Tibial artery (tissue), 4 donors: Measurements from ENCODE around the gene CDK12.
"Not testable (repeated sequence)": the region's sequence is repeated elsewhere in the genome, so short reads cannot be mapped to it uniquely, and the experiment has no call there.

Experiments used
- DNase-seq, 2 donors: peaks; one replicate each; pipeline ENCODE4 v3.0.0-alpha.2; 2019
- H3K27ac ChIP-seq, 2 donors: fragments of 200-600 bp; sonication (generic) in 1 of 2; 1 replicate in 1 of 2; 2 replicates in 1 of 2; pipeline ENCODE4 v1.5.1; 2018 to 2019; ENCODE audit warnings: mild to moderate bottlenecking in 1 of 2
- H3K27me3 ChIP-seq, 2 donors: fragments of 200-600 bp; sonication (generic) in 1 of 2; one replicate each; pipeline versions ENCODE4 v1.5.1 to v1.6.0; 2016 to 2019
- H3K36me3 ChIP-seq, 3 donors: fragments of 200-600 bp; sonication (generic) in 2 of 3; one replicate each; pipeline ENCODE4 v1.5.1; 2016 to 2019; ENCODE audit warnings: mild to moderate bottlenecking in 2 of 3
- H3K4me1 ChIP-seq, 4 donors: fragments of 200-600 bp; sonication (generic) in 2 of 4; 1 replicate in 3 of 4; 2 replicates in 1 of 4; pipeline ENCODE4 v1.5.1; 2016 to 2019
- H3K4me3 ChIP-seq, 2 donors: fragments of 200-600 bp; sonication (generic) in 1 of 2; 1 replicate in 1 of 2; 2 replicates in 1 of 2; pipeline ENCODE4 v1.5.1; 2018 to 2019; ENCODE audit warnings: mild to moderate bottlenecking in 2 of 2
- H3K9me3 ChIP-seq, 3 donors: fragments of 200-600 bp; sonication (generic) in 1 of 3; one replicate each; pipeline ENCODE4 v1.5.1; 2016 to 2019
- intact Hi-C: fragments of 100-400 bp; cut with DNase I; formaldehyde crosslinking; loops from one replicate; pipeline ENCODE4 v1.15.0; 2023; ENCODE audit warnings: low total_unique reads
- TF ChIP-seq, protein P1 (sequence below), 2 experiments: fragments of 200-600 bp in 1 of 2; fragments of 450-650 bp in 1 of 2; IDR thresholded peaks; one replicate each; pipeline ENCODE4 v1.5.1; 2017 to 2019; ENCODE audit warnings: antibody characterized with exemption in 2 of 2, mild to moderate bottlenecking in 1 of 2, moderate library complexity in 1 of 2

CDK12 gene

DNA sequence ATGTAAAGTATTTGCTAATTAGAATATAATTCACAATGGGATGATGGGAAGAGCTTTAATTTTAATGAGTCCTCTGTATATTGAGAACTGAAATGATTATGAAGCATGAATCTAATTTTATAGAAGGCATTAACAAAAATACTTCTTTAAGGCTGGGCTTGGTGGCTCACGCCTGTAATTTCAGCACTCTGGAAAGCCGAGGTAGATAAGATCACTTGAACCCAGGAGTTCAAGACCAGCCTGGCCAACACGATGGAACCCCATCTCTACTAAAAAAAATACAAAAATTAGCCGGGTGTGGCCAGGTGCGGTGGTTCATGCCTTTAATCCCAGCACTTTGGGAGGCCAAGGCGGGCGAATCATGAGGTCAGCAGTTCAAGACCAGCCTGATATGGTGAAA lies 12.0 kb downstream of the CDK12 start:
- TF ChIP-seq, protein P1, sequence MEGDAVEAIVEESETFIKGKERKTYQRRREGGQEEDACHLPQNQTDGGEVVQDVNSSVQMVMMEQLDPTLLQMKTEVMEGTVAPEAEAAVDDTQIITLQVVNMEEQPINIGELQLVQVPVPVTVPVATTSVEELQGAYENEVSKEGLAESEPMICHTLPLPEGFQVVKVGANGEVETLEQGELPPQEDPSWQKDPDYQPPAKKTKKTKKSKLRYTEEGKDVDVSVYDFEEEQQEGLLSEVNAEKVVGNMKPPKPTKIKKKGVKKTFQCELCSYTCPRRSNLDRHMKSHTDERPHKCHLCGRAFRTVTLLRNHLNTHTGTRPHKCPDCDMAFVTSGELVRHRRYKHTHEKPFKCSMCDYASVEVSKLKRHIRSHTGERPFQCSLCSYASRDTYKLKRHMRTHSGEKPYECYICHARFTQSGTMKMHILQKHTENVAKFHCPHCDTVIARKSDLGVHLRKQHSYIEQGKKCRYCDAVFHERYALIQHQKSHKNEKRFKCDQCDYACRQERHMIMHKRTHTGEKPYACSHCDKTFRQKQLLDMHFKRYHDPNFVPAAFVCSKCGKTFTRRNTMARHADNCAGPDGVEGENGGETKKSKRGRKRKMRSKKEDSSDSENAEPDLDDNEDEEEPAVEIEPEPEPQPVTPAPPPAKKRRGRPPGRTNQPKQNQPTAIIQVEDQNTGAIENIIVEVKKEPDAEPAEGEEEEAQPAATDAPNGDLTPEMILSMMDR (IDR thresholded peaks at IDR 0.05), result no peak
- peaks cover 26 to 76% (median 45%) of the 10 kb centered on the region in 3 donors for H3K36me3 ChIP-seq
- H3K27ac ChIP-seq, result no peak overlapping the region
- no peak overlapping the region for H3K4me3 ChIP-seq
- intact Hi-C loops, result no loop called here
- H3K9me3 ChIP-seq, result no peaks in the 10 kb centered on the region
- no peaks in the 10 kb centered on the region for H3K4me1 ChIP-seq
- no peaks in the 10 kb centered on the region for H3K27me3 ChIP-seq
- DNase-seq, result peak in 1 of 2 donors; percentile 15

GRCh38 chr17:39479631-39480030 lies 18.3 kb downstream of the CDK12 start:
- H3K4me3 ChIP-seq, H3K27me3 ChIP-seq, H3K27ac ChIP-seq, H3K4me1 ChIP-seq, DNase-seq, H3K9me3 ChIP-seq, intact Hi-C loops: not testable (repeated sequence)
- H3K36me3 ChIP-seq, result peaks cover 0 to 58% (median 12%) of the 10 kb centered on the region in 3 donors

GRCh38 chr17:39483506-39483905 lies 22.2 kb downstream of the CDK12 start:
- DNase-seq, result peak in 1 of 2 donors; percentile 25
- Histone ChIP-seq H3K36me3 (peaks cover 0 to 26% (median 5%) of the 10 kb centered on the region in 3 donors), H3K4me1 (peaks cover 0 to 15% (median 6%) of the 10 kb centered on the region in 4 donors), H3K27ac (no peak overlapping the region), H3K27me3 (no peaks in the 10 kb centered on the region), H3K4me3 (no peak overlapping the region), H3K9me3 (no peaks in the 10 kb centered on the region)
- TF ChIP-seq, protein P1 (IDR thresholded peaks at IDR 0.05), result no peak
- intact Hi-C loops, result no loop called here

DNA sequence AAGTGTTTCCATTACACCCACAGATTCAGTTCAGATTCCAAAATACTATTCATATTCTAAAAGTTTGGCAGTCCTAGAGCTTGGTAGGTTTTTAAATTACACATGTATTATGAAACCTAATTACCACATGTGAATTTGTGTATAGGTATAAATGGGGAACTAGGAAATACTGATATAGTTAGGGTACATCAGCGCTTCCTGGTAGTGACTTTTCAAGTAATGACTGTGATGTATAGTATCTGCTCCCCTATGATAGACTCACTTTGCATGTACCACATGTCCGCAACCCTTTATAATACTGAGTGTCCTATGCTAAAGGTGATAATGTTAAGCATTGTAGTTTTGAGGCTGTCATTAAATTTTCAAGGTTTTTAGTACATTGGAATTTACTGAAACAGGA lies 22.9 kb downstream of the CDK12 start:
- Histone ChIP-seq H3K4me1 (peaks cover 0 to 15% (median 6%) of the 10 kb centered on the region in 4 donors), H3K36me3 (peaks cover 0 to 28% (median 5%) of the 10 kb centered on the region in 3 donors), H3K27ac (no peak overlapping the region), H3K9me3 (no peaks in the 10 kb centered on the region), H3K27me3 (no peaks in the 10 kb centered on the region), H3K4me3 (no peak overlapping the region)
- TF ChIP-seq, protein P1 (IDR thresholded peaks at IDR 0.05), result no peak
- intact Hi-C loops, result no loop called here
- no peak for DNase-seq

GRCh38 chr17:39485555-39485954 lies 24.3 kb downstream of the CDK12 start:
- Histone ChIP-seq H3K9me3 (no peaks in the 10 kb centered on the region), H3K27ac (no peak overlapping the region), H3K4me3 (no peak overlapping the region), H3K4me1 (peaks cover 0 to 15% (median 6%) of the 10 kb centered on the region in 4 donors), H3K36me3 (peaks cover 2 to 30% (median 7%) of the 10 kb centered on the region in 3 donors), H3K27me3 (no peaks in the 10 kb centered on the region)
- peak in 1 of 2 donors; percentile 53 for DNase-seq
- TF ChIP-seq, protein P1 (IDR thresholded peaks at IDR 0.05), result no peak
- intact Hi-C loops, result no loop called here

DNA sequence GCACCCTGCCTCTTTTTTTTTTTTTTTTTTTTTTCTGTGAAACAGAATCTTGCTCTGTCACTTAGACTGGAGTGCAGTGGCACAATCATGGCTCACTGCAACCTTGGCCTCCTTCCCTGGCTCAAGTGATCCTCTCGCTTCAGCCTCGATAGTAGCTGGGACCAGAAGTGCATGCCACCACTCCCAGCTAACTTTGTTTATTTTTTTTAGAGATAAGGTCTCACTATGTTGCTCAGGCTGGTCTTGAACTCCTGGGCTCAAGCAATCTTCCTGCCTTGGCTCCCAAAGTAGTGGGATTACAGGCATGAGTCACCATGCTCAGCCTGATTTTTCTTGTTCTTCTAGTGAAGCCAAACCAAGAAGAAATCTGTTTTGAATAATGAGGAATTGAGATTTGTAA lies 25.0 kb downstream of the CDK12 start:
- Histone ChIP-seq H3K9me3 (no peaks in the 10 kb centered on the region), H3K4me1 (peaks cover 0 to 15% (median 6%) of the 10 kb centered on the region in 4 donors), H3K27me3 (no peaks in the 10 kb centered on the region), H3K27ac (no peak overlapping the region), H3K36me3 (peaks cover 9 to 30% (median 12%) of the 10 kb centered on the region in 3 donors), H3K4me3 (no peak overlapping the region)
- DNase-seq, result peak in 1 of 2 donors; percentile 67
- intact Hi-C loops, result no loop called here
- TF ChIP-seq, protein P1 (IDR thresholded peaks at IDR 0.05), result no peak

GRCh38 chr17:39487490-39487889 lies 26.2 kb downstream of the CDK12 start:
- H3K9me3 ChIP-seq, intact Hi-C loops, DNase-seq, H3K27ac ChIP-seq, H3K27me3 ChIP-seq, H3K4me3 ChIP-seq: not testable (repeated sequence)
- Histone ChIP-seq H3K4me1 (peaks cover 0 to 15% (median 6%) of the 10 kb centered on the region in 4 donors), H3K36me3 (peaks cover 21 to 34% (median 25%) of the 10 kb centered on the region in 3 donors)
